Activated T-cell treated with anti-CD3 and anti-CD28 coated beads, Interleukin-2, amount 50 U/mL, for 48 hours (primary cell): ENCODE results near the gene RBFOX2.

ENCODE experiments used
- DNase-seq, 2 experiments: peaks; one replicate each; pipeline ENCODE4 v3.0.0-alpha.2; 2020

The RBFOX2 gene

DNA sequence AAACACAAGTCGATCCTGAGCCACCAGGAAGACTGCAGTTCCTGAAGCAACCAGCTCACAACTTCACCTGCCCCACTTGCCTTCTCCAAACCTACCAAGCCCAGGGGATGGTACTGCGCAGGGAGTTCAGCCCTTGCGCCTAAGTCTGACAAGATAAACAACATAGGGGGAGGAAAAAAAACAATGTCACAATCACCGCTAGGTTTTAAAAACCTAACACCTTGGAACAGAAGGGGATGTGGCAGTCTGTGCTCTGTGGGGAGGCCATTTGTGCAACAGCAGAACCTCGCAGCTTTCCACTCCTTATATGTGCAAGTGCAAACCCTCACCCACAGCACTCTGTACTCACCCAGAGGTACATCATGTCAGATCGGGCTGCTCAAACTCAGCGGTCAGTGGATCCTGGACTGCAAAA, 134.2 kb downstream of the RBFOX2 start:
- DNase-seq: no peak

DNA sequence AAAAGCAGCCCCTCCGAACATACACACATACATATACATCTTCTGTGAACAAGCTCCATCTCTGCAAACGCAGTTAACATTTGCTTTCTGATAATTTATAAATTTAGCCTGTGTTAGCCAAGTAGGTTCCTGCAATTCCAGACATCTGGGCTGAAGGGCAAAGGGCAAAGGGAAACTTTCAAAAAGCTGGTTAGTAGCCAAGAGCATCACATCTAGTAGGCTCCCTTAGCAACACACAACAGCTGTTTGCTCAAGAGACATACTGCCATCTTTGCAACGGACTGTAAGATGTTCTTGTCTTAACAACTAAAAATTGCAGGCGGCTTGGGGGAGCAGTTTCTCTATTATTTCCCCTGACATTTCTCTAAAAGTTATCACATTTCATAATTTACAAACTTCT, 134.9 kb downstream of the RBFOX2 start:
- no peak for DNase-seq

DNA sequence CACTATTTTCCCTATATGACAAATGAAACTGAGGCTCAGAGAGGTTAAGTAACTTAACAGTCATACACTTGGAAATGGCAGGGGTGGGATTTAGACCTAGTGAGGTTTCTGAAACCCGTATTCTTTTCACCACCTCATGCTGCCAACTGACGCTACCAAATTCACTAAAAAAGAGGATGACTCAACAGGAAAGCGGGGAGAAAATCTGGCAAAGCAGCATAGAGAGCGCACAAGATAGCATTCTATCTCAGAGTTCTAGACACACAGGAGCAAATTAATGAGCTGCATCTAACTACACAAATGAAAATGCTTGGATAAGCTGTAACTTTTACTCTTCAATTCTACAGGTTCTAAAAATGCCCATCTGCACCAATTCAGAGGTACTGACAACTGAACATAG, 136.4 kb downstream of the RBFOX2 start:
- no peak for DNase-seq

DNA sequence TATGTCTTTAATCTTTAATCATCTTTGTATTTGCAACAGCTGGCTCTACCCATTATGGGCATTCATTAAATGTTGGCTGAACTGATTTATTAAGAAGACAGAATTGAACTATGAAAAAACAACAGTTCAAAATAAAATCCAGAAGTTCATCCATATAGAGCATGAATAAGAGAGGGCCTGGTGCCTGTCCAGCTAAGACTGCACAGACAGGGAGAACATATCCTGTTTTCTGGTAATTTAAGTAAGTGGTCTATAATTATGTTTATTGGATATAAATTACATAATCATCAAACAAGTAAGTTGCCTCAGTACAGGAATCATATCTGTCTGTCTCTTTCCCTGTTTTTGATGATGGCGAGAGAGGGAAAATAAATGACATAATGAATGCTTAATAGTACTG, 137.2 kb downstream of the RBFOX2 start:
- DNase-seq: no peak

DNA sequence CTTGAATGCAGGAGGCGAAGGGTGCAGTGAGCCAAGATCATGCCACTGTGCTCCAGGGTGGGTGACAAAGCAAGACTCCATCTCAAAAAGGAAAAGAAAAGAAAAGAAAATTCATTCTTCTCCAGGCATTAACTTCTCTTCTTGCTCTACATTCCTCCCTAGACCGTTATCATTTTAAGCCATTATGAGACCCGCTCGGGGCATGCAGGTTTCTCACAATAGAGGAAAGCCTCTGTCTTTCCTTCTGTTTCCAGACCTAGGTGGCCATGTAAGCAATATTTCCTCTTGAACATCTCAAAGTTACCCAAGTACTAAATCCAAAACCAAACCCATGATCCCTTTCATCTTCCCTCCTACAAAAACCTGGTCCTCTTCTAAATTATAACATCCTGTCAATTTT, 139.6 kb downstream of the RBFOX2 start:
- DNase-seq: no peak

DNA sequence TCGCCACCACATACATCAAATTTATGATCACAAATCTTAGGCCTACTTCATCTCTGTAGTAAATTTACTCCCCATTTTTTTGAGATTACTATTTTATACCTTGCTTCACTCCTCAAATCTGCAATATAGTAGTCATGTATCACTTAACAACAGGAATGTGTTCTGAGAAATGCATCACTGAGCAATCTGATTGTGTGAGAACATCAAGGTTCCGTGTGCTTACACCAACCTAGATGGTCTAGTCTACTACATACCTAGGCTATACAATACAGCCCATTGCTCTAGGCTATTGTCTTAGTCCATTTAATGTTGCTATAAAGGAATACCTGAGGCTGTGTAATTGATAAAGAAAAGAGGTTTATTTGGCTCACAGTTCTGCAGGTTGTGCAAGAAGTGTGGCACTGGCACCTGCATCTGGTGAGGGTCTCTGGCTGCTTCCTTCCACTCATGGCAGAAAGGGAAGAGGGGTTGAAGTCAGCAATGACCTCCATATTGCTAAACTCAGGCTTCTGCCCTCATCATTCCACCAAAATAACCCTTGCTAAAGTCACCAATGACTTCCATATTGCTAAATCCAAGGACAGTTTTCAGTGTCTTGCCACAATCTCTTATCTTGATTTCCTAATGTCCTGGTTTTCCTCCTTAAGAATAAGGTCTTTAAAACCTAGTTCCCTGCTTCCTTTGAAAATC, 140.3 kb downstream of the RBFOX2 start:
- no peak for DNase-seq

DNA sequence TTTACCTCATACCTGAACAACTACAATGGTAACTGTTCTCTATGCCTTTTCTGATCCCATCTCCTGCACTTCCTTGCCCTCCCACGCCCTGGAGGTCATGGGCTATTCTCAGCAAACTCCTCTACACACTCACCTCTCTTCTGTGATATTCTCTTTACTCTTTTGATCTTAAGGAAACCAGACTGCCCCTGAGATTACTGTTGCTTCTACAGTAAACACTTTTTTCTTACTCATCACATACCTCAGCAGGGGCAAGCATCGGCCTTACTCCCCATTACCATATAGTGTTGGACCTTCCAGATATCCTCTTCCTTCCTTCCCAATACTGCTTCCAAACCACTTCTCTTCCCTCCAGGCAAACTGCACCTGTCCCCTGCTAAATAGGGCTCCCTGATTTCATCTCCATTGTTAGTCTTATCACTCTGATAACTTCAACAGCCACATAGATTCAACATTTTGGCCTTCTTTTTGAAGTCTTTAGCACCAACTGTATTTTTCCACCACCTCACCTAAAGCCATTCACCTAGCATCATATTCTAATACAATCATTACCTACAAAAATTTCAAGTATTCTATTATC, 141.2 kb downstream of the RBFOX2 start:
- DNase-seq: no peak

DNA sequence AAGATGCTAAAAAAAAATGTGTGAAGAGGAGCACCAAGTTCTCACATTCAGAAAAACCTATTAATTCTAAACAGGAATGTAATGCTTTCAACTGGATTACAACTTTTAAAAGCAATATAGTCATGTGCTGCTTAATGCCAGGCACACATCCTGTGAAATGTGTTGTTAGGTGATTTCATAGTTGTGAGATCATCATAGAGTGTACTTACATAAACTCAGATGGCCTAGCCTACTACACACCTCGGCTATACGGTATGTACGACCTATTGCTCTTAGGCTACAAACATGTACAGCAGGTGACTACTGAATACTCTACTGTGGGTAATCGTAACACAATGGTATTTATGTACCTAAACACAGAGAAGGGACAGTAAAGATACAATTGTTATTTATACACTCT, 142.3 kb downstream of the RBFOX2 start:
- DNase-seq: no peak

DNA sequence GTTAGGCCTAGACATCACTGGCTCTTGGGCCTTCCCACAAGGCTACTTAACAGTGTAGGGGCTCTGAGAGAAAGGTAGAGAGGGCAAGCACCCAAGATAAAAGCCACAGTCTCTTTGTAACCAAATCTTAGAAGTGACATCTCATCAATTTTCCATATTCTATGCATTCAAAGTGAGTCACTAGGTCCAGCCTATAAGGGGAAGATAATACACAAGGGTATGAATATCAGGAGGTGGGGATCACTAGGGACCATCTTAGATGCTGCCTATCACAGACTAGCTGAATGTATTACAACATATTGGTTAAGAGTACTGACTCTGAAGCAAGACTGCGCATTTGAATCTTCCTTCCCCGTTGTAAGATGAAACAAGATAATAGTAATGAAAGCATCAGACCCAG, 144.1 kb downstream of the RBFOX2 start:
- DNase-seq: no peak

DNA sequence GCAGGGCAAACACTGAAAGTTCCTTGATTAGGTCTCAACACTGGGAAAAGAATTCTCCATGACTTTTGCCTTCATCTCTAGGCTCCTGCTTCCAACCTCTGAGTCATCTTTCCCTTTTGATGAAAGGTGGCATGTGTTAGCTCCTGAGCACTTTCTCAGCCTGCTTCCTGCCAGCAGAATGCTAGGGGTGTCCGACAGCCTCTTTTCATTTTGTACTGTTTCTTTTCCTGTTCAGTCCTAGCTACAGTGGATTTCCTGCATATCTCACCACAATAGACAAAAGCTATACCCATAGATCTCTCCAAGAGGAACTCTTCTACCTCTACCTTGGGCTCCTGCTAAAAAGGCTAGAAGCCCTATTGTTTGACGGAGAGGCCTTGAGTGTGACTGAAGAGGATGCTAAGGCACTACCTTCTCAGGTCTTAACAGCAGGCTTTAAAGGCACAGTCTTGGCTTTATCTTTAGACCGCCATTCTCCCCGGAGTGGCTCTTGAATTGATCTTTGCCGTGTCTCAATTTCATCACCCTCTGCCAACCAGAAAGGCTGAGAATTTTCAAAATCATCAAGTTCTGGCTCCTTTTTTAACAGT, 145.5 kb downstream of the RBFOX2 start:
- DNase-seq: no peak

DNA sequence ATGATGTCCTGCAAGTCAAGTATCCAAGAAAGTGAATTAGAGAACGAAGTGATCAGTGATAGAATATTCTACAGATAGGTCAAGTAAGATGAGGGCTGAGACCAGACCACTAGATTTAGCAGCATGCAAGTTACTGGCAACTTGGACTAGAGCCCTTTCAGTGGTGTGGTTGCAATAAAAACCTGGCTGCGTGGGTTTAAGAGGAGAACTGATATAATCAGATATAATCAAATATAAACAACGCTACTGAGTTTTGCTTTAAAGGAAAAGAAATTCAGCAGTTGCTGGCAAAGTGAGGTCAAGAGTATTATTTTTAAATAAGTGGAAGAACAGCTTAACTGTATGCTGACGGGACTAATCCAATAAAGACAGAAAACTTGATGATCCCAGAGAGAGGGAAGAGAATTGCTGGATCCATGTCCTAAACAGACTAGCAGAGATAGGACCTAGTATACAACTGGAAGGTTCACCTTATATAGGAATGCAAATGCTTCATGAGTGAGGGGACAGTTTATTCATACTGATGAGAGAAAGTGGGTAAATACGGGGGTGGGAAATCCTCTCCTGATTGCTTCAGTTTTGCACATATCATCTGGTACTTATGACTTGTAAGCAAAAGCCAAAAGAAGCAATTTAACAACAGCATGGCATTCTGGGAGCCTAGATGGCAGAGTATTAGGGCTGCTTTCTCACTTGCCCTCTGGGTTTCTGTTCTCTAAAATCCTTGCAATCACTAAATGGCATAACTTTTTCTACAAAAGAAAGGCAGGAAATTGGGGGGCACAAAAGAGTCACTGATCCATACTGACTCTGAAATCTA, 146.2 kb downstream of the RBFOX2 start:
- no peak for DNase-seq

DNA sequence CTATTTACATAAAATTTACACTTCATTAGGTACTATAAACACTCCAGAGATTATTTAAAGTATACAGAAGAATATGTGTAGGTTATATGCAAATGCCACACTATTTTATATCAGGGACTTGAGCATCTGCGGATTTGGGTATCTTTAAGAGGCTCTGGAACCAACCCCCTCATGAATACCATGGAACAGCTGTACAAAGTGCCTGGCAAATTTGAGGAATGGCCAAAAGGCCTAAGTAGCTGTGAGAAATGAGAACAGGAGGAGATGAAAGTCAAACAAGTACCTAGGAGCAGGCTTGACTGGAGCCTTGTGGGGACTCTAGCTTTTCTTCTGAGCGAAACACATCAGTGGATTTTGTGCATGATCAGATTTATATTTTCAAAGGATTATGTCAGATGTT, 149.3 kb downstream of the RBFOX2 start:
- DNase-seq: no peak

DNA sequence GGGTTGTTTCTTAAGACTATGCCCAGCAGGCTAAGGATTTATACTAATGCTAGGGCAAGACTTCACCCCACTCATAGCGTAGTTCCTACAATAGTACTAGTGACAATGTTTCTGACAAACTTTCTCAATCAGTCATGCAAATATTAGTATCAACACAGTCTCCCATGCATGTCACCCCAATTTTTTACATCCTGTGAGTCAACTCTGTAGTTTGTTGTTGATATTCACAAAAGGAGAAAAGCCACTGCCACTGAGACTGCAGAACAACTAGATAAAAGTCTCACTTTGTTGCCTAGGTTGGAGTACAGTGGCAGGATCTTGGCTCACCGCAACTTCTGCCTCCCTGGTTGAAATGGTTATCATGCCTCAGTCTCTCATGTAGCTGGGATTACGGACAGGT, 155.2 kb downstream of the RBFOX2 start:
- DNase-seq: no peak

DNA sequence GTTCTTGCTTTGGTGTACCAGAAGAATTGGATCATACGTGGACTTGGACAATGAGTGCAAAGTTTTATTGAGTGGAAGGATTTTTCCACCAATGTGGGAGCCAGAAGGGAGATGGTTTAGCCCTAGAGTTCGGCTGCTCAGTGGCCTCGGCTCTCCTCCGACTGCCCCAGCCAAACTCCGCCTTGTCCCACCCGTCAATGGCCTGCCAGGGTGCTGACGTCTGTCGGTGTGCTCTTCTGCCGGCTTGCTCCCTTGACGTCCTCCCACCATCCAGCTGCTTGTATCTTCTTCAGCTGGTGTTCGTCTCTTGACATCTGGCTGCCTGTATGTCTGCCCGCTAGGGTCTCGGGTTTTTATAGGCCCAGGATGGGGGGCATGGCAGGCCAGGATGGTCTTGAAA, 156.2 kb downstream of the RBFOX2 start:
- no peak for DNase-seq

DNA sequence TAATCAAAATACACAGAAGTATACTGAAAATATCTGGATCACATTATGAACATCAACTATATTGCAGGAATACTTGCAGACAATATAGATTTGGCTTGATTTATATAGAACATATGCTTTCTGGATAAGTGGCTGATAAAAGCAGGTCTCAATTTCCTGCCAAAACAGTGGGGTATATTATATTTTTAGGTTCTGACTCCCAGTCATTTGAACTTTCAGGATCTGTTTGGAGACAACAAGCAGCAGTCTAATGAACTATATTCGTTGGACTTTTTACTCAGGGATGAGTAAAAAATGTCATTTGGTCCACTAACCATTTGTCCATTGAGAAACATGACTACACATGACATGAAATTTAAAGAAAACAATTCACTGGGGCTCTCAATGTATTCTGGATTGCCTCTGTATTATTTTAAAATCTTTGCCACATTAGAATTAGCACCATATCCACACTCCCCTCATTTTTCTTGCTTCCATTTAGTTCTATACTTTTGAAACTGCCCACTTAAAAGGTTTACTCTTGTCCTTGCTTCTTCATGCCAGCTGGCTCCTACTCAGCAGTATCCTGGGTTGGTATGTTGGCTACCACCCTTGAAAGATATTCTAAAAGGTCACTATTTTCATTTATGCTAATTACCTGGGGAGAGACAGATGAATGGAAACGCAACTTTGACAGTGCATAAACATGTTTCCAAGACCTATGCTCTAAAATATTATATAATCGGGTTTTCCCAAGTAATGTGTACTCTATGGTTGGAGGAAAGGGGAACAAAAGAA, 157.9 kb downstream of the RBFOX2 start:
- DNase-seq: no peak

DNA sequence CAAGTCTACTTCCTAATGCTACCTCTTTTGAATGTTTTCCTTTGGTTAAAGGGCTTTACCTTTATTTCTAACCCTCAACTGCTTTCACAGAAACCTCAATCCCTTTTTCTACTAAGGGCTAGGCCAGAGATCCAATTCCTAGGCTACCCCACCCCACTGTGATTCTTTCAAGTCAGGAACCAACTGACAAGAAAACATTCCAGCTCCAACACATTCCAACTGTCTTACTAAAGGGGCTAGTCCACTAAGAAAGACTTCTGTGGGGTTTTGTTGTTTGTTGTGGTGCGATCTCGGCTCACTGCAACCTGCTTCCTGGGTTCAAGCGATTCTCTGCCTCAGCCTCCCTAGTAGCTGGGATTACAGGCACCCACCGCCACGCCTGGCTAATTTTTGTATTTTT, 159.7 kb downstream of the RBFOX2 start:
- DNase-seq: no peak

DNA sequence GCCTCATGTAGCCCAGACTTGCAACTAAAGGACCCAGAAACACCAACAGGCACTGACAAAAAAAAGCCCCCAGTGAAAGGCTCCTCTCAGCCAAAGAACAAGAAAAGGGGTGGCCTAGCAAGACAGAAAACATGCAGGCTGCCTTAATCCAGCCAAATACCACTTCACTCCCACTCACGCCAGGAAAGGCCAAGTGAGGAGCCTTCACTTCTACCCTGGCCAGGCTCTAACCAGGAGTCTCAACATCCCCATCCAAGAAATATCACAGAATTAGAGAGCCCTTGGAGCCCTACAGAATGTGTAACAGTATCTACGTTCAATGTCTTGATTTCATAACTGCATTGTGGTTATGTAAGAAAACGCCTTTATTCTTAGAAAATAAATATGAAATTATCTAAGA, 162.0 kb downstream of the RBFOX2 start:
- no peak for DNase-seq

DNA sequence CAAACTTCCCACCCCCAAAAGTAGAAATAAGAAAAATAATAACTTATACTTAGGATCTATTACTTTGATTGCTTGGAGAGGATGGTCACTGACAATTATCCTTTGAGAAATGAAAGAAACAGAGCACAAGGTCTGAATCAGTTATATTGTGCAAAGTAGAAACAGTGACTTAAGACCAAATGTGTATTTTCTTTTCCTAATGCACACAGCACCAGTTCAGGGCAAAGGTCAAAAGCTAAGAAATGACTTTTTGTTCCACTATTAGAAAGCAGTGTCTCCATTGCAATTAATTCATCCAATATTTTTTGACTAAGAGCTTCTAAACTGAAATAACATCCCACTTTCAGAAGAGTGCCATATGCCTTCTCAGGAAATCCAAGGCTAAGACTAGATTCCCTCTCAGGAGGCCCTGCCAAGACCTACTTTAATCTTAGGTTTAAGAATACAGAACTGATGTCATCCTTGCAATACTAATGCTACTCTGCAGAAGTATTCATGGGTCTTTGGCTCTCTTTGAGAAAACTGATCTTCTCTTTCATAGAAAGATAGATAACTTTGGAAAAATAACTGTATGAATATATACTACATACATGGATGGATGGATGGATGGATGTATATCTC, 164.0 kb downstream of the RBFOX2 start:
- DNase-seq: no peak

DNA sequence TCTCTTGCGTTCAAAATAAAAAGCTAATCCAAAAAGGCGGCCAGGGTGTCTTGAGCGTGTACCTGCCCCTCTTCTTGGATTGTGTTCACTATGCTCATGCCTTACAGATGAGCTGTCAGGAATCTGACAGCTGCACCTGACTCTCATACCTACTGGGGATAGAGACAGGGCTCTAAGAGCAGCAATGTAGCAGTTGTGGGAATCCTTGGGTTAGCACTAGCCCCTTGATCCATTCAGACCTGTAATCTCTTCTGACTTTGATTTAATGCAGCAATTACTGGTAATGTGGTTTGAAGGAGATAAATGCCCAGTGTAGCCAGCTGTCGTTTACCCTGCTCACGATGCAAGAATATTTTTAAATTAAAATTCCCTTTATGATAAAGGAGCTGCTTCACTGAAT, 165.2 kb downstream of the RBFOX2 start:
- no peak for DNase-seq

DNA sequence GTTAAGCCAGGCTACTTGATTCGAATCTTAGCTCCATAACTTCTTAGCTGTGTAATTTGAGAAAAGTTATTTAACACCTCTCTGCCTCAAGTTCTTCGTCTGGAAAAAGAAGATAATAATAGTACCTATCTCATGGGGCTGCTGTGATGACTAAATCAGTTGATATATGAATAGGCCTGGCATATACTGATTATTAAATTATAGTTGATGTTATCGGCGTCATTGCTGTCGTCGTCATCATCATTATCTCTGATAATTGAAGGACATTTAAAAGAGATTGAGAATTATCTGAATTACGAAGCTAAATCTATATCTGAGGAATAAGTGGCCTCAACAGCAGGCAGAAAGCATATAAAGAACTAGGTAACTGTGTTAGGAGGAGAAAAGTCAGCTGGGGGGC, 165.9 kb downstream of the RBFOX2 start:
- DNase-seq: no peak

DNA sequence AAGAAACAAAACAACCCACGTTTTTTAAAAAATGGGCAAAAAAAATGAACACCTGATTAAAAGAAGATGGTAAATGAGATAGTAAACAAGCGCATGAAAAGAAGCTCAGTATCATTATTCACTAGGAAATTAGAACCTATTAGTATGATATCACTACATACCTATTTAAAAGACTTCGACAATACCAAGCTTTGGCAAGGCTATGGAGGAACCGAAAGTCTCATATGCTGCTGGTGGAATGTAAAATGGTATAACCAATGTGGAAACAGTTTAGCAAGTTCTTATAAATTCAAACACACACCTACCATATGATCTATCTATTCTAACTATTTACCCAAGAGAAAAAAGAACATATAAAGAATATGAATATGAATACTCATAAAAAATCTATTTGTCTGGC, 167.2 kb downstream of the RBFOX2 start:
- no peak for DNase-seq

DNA sequence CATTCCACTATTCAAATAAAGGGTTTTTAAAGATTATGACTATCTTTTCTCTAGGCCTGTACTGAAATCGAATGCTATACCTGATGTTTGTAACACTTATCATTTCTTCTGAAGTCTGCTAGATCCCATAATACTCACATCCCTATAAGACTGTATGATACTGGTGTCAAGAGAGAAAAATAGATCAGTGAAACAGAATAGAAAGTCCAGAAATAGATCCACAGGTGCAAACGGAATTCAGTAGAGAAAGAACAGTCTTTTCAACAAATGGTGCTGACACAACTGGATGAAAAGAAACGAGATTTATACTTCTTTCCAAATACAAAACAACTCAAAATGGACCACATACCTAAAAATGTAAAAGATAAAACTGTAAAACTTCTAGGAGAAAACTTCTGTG, 167.8 kb downstream of the RBFOX2 start:
- DNase-seq: no peak
